ENCODE data around the gene DIAPH2.

Gene DIAPH2

DNA sequence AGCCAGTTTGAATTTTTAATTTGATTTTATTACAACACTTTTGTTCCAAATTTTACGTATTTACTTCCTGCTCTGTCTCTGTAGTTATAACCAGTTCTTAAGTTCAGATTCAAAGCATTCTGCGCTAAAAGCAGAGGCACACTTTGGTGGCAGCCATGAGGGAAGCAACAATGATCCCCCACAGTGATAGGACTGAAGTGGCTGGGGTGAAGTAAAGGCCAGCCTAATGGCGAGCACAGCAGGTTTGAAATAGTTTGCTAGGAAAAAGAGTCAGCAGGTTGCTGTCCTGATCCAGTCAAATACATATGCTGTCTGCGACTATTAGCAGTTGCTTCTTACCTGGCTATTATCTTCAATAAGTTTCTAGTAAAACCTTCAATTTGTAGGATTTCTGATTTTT lies 375.4 kb downstream of the DIAPH2 start:
- no peak for DNase-seq

GRCh38 chrX:97065066-97065465 lies 380.4 kb downstream of the DIAPH2 start:
- DNase-seq = no peak

DNA sequence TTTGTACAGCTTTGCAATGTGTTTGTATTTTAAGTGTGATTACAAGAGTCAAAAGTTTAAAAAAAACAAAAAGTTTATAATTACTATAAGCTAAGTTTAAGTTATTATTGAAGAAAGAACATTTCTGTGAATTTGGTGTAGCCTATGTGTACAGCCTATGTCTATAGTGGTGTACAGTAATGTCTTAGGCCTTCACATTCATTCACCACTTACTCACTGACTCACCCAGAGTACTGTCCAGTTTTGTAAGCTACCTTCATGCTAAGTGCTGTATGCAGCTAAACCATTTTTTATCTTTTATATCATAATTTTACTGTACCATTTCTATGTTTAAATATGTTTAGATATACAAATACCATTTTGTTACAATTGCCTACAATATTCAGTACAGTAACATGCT lies 381.3 kb downstream of the DIAPH2 start:
- DNase-seq = no peak

DNA sequence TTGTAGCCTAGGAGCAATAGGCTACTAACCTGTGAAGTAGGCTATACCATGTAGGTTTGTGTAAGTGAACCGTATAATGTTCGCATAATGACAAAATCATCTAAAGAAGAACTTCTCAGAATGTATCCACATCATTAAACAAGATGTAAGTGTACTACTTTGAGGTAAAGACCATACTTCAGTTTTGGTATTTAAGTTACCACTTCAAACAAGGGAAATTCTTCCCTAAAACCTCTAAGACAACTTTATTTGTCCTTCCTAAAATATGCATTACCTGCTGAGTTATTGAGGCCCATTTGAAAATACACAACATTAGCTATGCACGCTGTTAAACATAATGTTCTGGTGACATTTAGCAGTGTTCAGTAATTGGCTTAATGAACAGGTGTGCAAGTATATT lies 381.7 kb downstream of the DIAPH2 start:
- DNase-seq = no peak

DNA sequence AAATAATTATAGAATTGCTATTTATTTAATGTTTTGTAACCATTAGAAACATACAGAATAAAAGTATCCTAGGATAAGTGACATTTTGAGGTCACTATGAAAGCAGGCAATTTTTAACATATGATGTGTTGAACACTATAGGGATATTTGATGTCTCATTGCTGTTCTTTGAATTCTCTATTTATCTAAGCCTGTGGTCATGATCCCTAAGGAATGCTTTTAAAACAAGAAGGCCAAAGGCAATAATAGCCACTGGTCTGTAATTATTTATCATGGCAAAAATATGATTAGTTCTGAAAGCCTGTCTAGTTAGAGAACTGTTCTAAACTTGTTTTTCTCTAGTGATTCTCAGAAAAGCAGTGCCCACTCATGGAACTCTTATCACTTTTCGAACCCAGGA lies 385.7 kb downstream of the DIAPH2 start:
- no peak for DNase-seq

DNA sequence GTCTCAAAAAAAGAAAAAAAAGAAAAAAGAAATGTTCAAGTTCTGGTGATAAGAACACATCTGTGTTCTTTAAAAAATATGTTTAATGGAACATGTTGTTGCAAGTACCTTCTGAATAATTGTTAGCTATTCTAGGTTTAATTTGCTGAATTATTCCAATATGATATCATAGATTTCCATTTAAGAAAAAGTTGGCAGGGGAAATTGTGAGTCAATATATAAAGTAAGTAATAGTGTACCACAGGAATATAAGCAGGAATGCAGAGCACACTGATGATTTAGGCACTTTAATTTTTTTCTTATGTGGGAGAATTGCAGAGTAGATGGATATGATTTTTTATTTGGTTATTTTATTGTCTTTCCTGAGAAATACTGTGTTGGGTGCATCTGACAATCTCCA lies 389.8 kb downstream of the DIAPH2 start:
- DNase-seq = no peak

- DNase-seq = no peak
These were observed 404.5 kb downstream of the DIAPH2 start for GRCh38 chrX:97089116-97089515.

DNA sequence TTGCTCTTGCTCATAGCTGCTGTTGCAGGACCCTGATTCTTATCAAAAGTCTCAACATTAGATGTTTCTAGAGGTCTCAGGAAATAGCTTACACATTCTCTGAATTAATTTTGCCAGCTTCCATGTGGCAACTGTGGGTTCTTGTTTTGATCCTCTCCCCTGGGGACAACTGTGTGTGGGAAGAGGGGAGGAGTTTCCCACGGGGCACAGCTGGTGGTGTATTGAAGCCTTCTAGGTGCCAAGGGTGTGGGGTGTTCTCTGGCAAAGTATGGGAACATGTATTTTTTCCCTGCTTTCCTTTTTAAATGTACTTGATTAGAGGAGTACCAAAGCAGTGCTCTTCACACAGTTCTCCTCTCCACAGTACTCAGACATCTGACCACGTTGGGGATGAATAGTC lies 411.7 kb downstream of the DIAPH2 start:
- peak in 1 of 2 experiments; percentile 4 for DNase-seq

GRCh38 chrX:97102938-97103337 lies 418.3 kb downstream of the DIAPH2 start:
- no peak for DNase-seq

DNA sequence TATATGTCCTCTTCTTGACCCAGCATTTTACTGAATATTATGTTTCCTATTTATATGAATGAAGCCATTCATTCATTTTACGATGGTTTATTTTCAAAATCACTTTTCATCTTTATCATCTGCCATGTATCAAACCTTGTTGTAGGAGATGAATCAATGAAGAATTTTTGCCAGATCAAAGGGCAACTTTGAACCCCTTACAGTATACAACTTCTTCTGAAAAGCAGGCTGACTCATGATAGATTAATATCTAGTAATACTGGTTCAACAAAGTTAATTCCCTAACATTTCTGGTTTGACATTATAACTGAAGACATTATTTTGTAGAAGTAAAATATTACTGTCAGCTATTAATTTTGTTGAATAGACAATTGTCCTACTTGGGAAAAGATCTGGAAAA lies 425.1 kb downstream of the DIAPH2 start:
- DNase-seq = no peak

DNA sequence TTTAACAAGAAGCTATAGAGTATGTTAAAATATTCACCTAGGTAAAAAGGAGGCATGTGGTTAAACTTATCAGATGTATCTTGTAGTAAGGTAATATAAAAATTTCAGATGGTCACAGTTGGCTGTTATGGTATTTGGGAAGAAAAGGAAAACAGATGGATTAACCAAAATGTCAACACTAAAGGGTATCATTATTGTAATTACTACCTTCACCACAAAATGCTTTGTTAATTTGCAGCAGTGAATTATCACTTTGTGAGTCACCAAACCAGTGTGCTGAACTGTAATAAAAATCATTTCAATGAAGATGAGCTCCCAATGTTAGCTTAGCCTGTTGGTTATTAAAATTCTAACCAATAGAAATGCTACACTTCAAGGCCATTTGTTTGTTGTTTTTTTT lies 432.9 kb downstream of the DIAPH2 start:
- no peak for DNase-seq

DNA sequence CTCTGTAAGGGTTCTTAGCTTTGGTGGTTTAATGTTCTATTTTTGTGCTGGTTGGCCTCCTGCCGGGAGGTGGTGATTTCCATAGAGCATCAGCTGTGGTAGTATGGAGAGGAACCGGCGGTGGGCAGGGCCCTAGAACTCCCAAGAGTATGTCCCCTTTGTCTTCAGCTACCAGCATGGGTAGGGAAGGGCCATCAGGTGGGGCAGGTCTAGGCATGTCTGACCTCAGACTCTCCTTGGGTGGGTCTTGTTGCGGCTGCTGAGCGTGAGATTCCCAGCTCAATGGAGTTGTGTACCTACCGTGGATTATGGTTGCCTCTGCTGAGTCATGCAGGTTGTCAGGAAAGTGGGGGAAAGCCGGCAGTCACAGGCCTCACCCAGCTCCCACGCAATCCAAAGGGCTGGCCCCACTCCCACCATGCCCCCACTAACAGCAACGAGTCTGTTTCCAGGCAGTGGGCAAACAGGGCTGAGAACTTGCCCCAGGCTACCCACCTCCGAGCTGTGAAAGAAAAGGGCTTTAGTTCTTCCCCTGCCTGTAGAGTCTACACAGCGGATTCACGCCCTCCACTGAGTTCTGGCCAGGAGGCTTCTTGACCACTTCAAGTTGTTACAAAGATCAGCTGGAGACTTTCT lies 434.9 kb downstream of the DIAPH2 start:
- DNase-seq = no peak

GRCh38 chrX:97123001-97123400 lies 438.4 kb downstream of the DIAPH2 start:
- no peak for DNase-seq

GRCh38 chrX:97126020-97126419 lies 441.4 kb downstream of the DIAPH2 start:
- DNase-seq = no peak

- no peak for DNase-seq
These were observed 448.2 kb downstream of the DIAPH2 start for GRCh38 chrX:97132664-97133415.

DNA sequence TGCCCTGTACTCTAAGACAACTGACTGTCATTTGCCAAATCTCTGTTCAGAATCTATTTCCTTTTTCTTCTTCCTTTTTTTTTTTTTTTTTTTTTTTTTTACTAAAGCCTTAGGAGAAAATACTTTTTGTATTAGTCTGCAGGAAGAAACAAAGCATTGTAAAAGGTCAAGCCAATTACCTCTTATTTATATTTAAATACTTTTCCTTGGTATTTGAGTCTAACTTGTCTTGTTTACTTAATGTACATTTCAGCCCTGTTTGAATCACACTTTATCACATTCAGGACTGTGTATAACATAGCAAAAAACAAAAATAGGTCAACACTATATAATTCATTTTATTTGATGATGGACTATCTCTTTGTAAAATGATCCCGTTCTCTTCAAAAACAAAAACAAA lies 461.3 kb downstream of the DIAPH2 start:
- no peak for DNase-seq

DNA sequence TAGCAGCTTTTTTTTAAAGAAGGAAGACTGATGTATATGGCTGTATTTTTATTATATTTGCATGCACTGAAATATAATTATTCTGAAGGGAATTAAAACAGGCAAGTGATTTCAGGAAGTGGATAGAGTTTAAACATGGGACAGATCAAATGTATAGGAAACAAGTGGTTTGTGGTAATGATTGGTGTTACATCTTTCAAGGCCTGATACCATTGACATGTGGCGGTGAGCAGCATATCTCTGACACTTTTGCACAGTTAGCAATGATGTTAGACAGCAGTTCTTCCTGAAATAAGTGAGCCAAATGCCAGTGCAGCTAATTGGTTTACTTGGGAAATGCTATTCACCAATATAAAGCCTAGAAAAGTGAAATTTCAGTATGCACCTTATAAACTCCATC lies 471.2 kb downstream of the DIAPH2 start:
- DNase-seq = no peak

DNA sequence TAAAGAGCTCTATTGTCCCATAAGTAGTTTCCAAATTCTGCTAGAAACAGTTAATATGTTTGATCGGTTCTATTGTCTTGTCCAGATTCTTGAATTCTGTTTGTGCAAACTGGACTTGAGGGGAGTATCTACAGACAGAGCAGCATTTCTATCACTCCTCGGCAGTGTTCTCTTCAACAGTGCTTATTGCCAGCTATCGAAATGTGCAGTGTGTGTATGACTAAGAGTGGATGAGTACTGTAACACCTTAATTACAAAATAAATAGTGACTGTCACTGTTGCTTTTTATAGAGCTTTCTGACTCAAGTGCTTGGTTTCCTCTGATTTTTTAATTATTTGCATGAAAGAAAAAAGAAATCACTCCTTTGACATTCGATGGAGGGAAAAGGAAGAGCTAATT lies 473.6 kb downstream of the DIAPH2 start:
- DNase-seq = no peak

DNA sequence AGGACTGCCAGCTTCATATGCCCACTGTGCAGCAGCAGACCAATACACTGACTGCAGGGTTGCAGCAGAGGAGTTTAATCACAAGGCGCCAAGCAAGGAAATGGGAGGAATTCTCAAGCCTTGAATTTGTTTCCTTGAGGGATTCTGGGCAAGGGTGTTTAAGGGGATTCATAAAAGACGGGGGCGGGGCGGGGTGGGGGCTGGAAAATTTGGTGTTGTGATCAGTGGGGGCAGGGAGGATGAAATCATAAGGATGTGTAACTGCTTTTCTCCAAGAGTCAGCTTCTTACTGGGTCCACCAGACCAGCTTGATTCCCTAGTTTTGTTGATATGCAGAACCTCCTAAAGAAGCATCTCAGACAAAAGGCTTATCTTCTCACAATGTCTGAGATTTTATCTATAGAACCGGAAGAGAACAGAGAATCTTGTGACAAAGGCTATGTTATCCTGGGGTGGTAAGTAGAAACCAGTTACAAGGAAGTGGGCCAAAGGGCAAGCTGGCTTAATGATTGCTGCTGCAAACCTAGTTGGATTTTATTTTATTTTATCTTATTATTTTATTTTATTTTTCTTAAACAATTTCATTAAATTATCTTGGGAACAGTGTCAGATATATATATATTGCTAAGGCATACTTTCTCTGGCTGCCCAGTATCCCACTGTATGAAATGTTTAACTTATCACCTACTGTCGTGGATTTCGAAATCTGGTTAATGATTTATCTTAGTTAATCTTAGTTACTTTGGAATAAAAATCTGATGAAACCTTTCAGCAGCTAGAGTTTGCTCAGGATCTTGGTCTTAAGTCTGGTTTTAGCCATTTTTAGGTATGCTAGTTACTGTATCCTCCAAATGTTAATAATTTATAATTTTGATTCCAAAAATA lies 475.5 kb downstream of the DIAPH2 start:
- no peak for DNase-seq

DNA sequence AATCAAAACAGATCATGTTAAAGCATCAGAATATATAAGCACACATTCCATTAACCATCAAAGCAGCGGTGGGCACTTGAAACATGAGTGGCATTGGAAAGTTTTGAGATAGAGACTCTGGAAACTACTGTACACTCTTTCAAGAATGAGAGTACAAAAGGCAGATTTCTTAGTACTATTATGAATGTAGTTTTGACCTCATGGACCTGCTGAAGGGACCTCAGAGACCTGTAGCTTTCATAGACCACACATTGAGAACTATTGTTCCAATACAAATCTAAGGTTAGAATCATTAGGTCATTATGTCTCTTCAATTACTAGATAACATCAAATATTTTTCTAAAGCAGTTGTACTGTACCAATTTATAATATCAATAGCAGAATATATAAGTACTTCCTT lies 482.7 kb downstream of the DIAPH2 start:
- DNase-seq = no peak

DNA sequence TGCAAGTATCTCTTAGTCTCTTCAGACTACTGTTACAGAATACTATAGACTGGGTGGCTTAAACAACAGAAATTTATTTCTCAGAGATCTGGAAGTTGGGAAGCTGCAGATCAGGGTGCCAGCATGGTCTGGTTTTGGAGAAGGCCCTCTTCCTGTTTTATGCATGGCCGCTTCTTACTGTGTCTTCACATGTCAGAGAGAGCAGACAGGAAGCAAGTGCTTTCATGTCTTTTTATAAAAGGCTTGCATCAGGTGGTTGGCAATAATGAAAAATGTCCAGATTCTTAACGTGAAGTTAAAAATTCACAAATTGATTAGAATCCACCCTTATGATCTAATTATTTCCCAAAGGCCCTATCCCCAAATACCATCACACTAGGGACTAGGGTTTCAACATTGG lies 484.0 kb downstream of the DIAPH2 start:
- no peak for DNase-seq

GRCh38 chrX:97175147-97175546 lies 490.5 kb downstream of the DIAPH2 start:
- DNase-seq = no peak

GRCh38 chrX:97189668-97190067 lies 505.0 kb downstream of the DIAPH2 start:
- no peak for DNase-seq

- no peak for DNase-seq
These were observed 514.9 kb downstream of the DIAPH2 start for GRCh38 chrX:97199501-97199900.

All from NCI-H446 (cell line).